Right cardiac atrium (tissue), 5 donors: ENCODE results near the gene CELSR3. TPM values are rescaled to one million over a fixed set of nuclear protein-coding genes. Genes with fewer than 3 reads are reported as not detected.

Experiments
- ATAC-seq, 2 donors: fragments of 200-7000 bp; cut with Tn5 transposase; one replicate each; pipeline versions ENCODE4 v1.8.0 to v1.9.1; 2020; ENCODE audit warnings: moderate library complexity in 2 of 2, mild to moderate bottlenecking in 1 of 2
- DNase-seq, 3 donors: peaks; one replicate each; pipeline ENCODE4 v3.0.0-alpha.2; 2020
- H3K27ac ChIP-seq: one replicate; pipeline ENCODE4 v1.5.1; 2013; ENCODE audit warnings: mild to moderate bottlenecking, low read length, control low read depth, moderate library complexity
- H3K27me3 ChIP-seq: one replicate; pipeline ENCODE4 v1.6.1; 2013; ENCODE audit not compliant: control insufficient read depth, insufficient read depth
- H3K4me1 ChIP-seq: one replicate; pipeline ENCODE4 v1.6.1; 2013; ENCODE audit warnings: low read length; ENCODE audit not compliant: control insufficient read depth, insufficient read depth
- H3K4me3 ChIP-seq: one replicate; pipeline ENCODE4 v1.5.1; 2013; ENCODE audit warnings: low read length, control low read depth
- H3K9me3 ChIP-seq: one replicate; pipeline ENCODE4 v1.6.1; 2013; ENCODE audit warnings: low read length; ENCODE audit not compliant: control insufficient read depth
- WGBS: extraction: QIAGEN DNeasy Blood & Tissue Kit; methylation state at CpG from one replicate; pipeline ENCODE4 v1.1.7; 2013; 5-methylcytosine and 5-hydroxymethylcytosine counted together
- intact Hi-C, 4 donors: fragments of 100-400 bp; cut with DNase I; formaldehyde crosslinking; loops; one replicate each; pipeline versions ENCODE4 v1.11.0 to v1.14.0; 2022 to 2023
- microRNA-seq, 2 donors: library from miRNA; unstranded; fragments of <30 nt; microRNA quantifications; one replicate each; pipeline ENCODE4 v1.2.0, GENCODE V29; 2020 to 2021
- polyA plus RNA-seq: library from polyadenylated mRNA; stranded (reverse); fragments of 200-250 nt; gene quantifications from one replicate; pipeline ENCODE4 v1.2.3, GENCODE V29; 2013
- total RNA-seq, 4 donors: library from RNA; stranded (reverse); fragmentation: NEBNext Ultra II Directional; extraction: Animal tissue kit (Norgen Biotek cat#: 25700); gene quantifications; one replicate each; pipeline ENCODE4 v1.2.1, GENCODE V29; 2021
- donor health status: healthy with polysubstance abuse.
- donor health status: DM: no; HTN: yes; CAD: no.
- donor health status: DM: no; HTN: no; CAD: no.
- donor health status: DM: no; HTN: yes; CAD: no; lungs with severe emphysema.
- donor health status: DM: yes; HTN: yes; CAD: no.

The CELSR3 gene
- total and polyA plus RNA-seq, 5 donors, result 0.20 to 0.33 (median 0.27) TPM

DNA sequence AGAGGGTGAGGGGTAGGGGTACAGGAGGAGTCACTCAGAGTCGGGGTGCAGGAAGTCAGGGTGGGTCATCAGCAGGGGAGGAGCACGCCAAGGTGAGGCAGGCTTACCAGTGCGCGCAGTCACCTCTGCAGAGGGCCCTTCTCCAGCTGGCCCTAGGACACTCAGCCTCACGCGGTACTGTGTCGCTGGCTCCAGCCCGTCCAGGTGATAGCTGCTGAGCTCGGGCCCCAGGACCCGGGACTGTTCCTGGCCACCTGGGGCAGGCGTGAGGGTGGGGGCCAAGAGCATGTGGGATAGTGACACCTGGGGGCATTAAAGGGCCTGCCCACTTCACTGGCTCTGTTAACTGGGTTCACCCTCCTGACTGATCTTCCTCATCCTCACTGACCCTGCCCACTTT is 75.0 kb downstream of the CELSR3 start:
- intact Hi-C loops, result no loop called here
- Histone ChIP-seq H3K4me3 (no peak overlapping the region), H3K4me1 (no peaks in the 10 kb centered on the region), H3K27ac (no peak overlapping the region), H3K9me3 (no peaks in the 10 kb centered on the region), H3K27me3 (no peaks in the 10 kb centered on the region)
- 81% methylated on average over 11 of the region's 11 CpGs for WGBS
- ATAC-seq (no peak), DNase-seq (no peak)

Small RNAs within 50 kb of the gene (microRNA-seq; reads per million reads assigned to microRNA genes)
- gene MIR4793, result 0 reads per million in 2 donors

Other genes starting within 250 kb of the CELSR3 start
- gene PLXNB1, start 232.8 kb downstream of the CELSR3 start, total RNA-seq, result 10 to 100 TPM; 49.4 to 84.5 (median 55.0) TPM
- 52.7 TPM for gene PLXNB1, start 232.8 kb downstream of the CELSR3 start, polyA plus RNA-seq
- 10 to 100 TPM in 3 of 4 donors, 1 to 10 TPM in 1; 8.7 to 11.5 (median 11.1) TPM for gene CCDC51, start 222.8 kb downstream of the CELSR3 start, total RNA-seq
- 11.2 TPM for gene CCDC51, start 222.8 kb downstream of the CELSR3 start, polyA plus RNA-seq
- gene TMA7, start 222.6 kb downstream of the CELSR3 start, total RNA-seq, result 100 to 1,000 TPM; 187 to 270 (median 216) TPM
- gene TMA7, start 222.6 kb downstream of the CELSR3 start, polyA plus RNA-seq, result 526 TPM
- 1 to 10 TPM; 4.0 to 5.2 (median 4.3) TPM for gene ATRIP, start 216.1 kb downstream of the CELSR3 start, total RNA-seq
- gene ATRIP, start 216.1 kb downstream of the CELSR3 start, polyA plus RNA-seq, result 3.5 TPM
- 10 to 100 TPM; 72.9 to 93.1 (median 76.2) TPM for gene SHISA5, start 158.7 kb downstream of the CELSR3 start, total RNA-seq
- 57.0 TPM for gene SHISA5, start 158.7 kb downstream of the CELSR3 start, polyA plus RNA-seq
- gene PFKFB4, start 106.1 kb downstream of the CELSR3 start, total RNA-seq, result 1 to 10 TPM; 1.9 to 2.7 (median 2.1) TPM
- 0.75 TPM for gene PFKFB4, start 106.1 kb downstream of the CELSR3 start, polyA plus RNA-seq
- gene UCN2, start 99.1 kb downstream of the CELSR3 start, total RNA-seq, result not detected
- 0.16 TPM for gene UCN2, start 99.1 kb downstream of the CELSR3 start, polyA plus RNA-seq
- 10 to 100 TPM in 2 of 4 donors, 1 to 10 TPM in 2; 4.8 to 20.4 (median 10.6) TPM for gene COL7A1, start 67.6 kb downstream of the CELSR3 start, total RNA-seq
- gene COL7A1, start 67.6 kb downstream of the CELSR3 start, polyA plus RNA-seq, result 8.7 TPM
- 100 to 1,000 TPM; 622 to 677 (median 648) TPM for gene UQCRC1, start 53.2 kb downstream of the CELSR3 start, total RNA-seq
- gene UQCRC1, start 53.2 kb downstream of the CELSR3 start, polyA plus RNA-seq, result 865 TPM
- not detected for gene TMEM89, start 41.1 kb downstream of the CELSR3 start, total RNA-seq
- not detected for gene TMEM89, start 41.1 kb downstream of the CELSR3 start, polyA plus RNA-seq
- gene SLC26A6, start 27.4 kb downstream of the CELSR3 start, total RNA-seq, result 10 to 100 TPM in 3 of 4 donors, 1 to 10 TPM in 1; 8.6 to 15.4 (median 14.5) TPM
- 12.0 TPM for gene SLC26A6, start 27.4 kb downstream of the CELSR3 start, polyA plus RNA-seq
- gene NCKIPSD, start 23.0 kb upstream of the CELSR3 start, total RNA-seq, result 10 to 100 TPM; 31.1 to 49.8 (median 42.1) TPM
- gene NCKIPSD, start 23.0 kb upstream of the CELSR3 start, polyA plus RNA-seq, result 32.5 TPM
- gene IP6K2, start 54.3 kb upstream of the CELSR3 start, total RNA-seq, result 10 to 100 TPM; 21.2 to 43.2 (median 33.8) TPM
- gene IP6K2, start 54.3 kb upstream of the CELSR3 start, polyA plus RNA-seq, result 57.8 TPM
- gene PRKAR2A, start 185.0 kb upstream of the CELSR3 start, total RNA-seq, result 10 to 100 TPM; 42.9 to 50.5 (median 46.3) TPM
- gene PRKAR2A, start 185.0 kb upstream of the CELSR3 start, polyA plus RNA-seq, result 12.1 TPM
- gene SLC25A20, start 236.0 kb upstream of the CELSR3 start, total RNA-seq, result 10 to 100 TPM; 43.6 to 48.2 (median 45.1) TPM
- 57.7 TPM for gene SLC25A20, start 236.0 kb upstream of the CELSR3 start, polyA plus RNA-seq